ENCODE results near the gene WDFY3. TPM values are rescaled to one million over a fixed set of nuclear protein-coding genes. Genes with fewer than 3 reads are reported as not detected.
"Not testable (repeated sequence)": the region's sequence is repeated elsewhere in the genome, so short reads cannot be mapped to it uniquely, and the experiment has no call there.

WDFY3 gene
- total RNA-seq, 1 experiment from 2014 or later = 23.0 TPM

DNA sequence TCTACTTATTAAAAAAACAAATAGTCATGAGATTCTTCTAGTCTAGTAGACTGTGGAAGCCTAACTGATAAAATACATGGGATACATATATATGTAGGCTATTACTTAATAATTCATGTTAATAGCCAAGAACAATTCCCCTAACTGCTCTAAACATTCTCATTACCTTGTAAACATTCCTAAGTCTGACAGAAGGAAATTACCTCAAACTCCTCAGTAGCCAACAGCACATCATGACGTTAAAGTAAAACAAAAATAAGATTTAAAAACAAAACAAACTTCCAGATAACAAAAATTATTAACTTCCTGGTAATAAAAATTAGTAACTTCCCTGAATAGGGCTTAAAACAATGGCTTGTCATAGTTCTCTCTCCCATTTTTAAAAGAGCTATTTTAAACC is 109.2 kb downstream of the WDFY3 start:
- DNase-seq (ENCODE audit: low spot score) = no peak

DNA sequence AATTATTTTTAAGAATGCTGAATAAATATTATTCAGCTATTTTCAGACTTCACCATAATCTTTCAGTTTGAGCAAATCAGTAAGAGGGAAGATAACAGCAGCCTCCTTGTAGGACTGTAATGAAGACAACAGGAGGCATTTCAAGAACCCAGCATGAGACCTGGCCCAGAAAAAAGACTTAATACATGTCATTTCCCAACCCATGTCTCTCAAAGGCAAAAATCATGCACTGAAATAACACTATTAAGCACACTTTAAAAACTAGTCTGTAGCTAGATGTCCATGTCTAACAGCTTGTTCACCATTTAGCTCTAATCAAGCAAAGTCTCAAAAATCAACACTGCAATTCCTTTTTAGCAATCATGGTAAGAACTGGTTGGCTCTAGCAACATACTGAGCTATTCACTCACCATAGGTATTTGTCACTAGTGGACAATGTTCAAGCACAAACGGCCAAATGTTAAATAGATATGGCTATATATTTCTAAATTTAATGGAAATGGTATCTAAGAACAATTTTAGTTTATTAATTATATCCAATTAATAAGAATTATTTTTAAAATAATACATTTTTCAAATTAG is 109.9 kb downstream of the WDFY3 start:
- DNase-seq (ENCODE audit: low spot score) = no peak

DNA sequence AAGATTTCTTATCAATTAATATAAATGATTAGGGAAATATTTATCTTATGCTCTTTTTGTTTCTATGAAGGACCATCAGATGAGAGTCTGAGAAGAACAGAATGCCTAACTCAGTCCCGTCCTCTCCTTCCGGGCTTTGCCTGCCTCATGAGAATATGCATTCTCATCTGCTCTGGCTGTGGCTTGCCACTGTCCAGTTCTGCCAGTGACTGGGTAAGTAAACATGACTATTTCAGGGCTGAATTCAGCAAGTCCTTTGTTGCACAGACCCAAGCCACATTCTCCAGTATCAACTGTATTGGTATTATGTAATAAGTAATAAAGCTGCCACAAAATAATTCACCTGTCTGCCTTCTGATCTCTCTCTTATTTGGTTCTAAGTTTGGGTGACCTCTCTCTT is 110.7 kb downstream of the WDFY3 start:
- DNase-seq (ENCODE audit: low spot score) = no peak

DNA sequence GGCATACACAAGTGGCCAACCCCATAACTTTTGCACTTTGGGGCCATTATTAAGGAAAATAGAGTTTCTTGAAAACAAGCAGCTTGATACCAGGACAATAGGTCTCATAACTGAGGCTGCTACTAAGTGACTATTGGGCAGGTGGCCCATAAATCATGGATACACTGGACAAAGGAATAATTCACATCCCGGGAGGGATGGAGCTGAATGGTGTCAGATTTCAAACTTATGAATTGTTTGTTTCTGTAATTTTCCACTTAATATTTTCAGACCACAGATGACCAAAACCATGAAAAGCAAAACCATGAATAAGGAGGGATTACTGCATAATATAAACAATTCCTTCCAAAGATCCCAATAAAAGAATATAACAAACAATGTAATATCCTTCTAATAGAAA is 114.4 kb downstream of the WDFY3 start:
- DNase-seq (ENCODE audit: low spot score) = peak; percentile 2

DNA sequence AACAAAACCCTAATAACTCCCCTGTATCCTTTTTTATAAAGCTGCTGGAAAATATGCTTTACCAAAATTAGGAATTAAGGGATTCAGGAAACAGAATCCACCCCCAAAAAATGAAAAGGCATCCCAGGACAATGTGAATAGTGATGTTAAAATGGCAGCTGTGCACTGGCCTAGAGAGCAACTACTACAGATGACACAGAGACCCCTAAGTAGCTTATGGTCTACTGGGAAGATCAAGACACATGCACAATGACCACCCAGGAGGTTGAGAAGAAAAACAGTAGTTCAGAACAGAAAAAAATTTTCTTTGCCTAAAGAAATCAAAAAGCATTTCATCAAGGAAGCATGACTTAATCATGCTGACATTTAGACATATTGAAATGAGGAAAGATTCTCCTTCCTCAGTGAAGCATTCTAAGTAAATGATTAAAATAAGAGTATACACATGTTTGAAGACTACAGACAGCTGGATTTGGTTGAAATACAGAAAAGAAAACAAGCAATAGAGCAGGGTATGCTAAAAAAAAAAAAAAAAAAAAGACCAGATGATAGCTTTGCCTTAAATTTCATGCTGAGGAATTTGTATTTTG is 117.3 kb downstream of the WDFY3 start:
- no peak for DNase-seq (ENCODE audit: low spot score)

DNA sequence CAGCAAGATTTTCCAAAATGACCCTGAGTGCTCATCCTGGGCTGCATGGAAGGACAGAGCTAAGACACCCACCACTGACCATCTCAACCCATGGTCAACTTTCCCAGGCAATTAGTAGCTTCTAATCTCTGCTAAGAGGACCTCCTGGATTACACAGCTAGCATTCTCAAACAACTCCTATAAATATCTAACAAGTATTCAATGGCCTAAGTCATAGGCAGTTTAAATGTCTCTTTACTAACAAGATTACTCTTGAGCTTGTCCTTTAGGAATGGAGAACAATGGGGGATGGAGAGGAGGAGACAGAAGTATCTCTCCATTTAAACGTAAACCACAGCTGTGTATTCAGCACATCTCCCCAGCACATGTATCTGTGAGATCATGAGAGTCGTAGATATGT is 118.1 kb downstream of the WDFY3 start:
- no peak for DNase-seq (ENCODE audit: low spot score)

DNA sequence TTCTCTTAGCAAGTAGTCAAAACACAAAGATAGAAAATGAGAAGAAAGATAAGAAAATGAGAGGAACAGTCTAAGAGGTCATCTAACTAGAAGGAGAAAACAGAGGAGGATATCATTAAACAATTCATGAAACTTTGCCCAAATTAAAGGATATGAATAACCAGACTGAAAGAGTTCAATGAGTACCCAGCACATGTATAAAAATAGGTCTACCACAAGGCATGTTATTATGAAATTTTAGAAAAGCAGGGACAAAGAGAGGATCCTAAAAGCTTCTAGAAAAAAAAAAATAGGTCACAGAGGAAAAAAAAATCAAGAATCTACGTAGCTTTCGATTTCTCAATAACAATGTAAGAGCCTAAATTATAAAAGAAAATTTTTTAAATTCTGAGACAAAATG is 118.5 kb downstream of the WDFY3 start:
- DNase-seq (ENCODE audit: low spot score) = no peak

DNA sequence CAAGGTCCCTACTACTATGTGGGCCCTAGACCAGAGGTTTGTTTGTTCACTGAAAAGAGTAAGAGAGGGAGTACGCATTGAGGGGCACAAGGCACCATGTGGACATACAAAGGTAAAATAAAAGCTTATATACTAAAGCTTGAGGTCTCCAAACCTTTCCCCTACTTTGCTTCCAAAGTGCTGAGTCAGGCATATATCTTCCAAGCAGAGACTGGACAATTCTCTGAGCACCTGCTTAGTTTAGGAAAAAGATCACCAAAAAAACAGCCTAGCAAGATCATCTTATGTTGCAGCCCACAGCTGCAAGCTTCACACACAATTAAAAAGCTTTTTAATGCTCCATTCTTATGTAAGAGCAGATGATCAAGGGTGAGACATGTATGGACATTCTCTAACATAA is 119.5 kb downstream of the WDFY3 start:
- no peak for DNase-seq (ENCODE audit: low spot score)

DNA sequence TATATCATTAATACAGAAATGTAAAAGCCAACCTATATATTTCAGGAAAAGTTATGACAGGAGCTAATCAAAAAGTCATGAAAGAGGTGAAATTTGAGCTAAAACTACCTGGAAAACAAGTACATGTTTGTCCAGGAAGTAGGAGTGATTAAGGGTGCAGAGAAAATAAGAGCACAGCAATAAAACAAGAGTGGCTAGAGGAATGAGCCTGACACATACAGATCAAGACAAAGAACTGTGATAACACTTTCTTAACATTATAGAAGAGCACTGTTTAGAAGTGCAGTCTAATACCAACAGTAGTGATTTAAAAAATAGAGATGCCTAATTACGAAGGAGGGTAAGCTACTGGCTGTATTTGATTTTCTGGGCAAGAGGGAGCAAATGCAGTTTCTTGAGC is 125.1 kb downstream of the WDFY3 start:
- DNase-seq (ENCODE audit: low spot score) = peak; percentile 4

DNA sequence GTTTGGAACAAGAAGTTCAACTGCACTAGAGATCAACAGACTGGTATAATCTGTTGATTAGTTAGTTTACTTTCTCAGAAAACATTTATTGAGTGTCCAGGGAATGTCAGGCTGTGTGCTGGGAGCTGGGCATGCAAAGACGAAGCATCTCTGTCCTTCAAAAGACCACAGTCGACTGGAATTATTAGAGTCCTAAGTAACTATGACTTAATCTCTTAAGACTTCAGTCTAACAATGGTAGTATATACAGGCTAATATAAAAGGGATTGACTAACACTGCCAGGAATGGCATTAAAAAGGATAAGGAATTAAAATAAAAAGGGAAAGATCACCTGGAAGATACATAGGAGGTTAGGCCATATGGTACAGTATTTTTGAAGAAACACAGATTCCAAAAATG is 128.7 kb downstream of the WDFY3 start:
- no peak for DNase-seq (ENCODE audit: low spot score)

DNA sequence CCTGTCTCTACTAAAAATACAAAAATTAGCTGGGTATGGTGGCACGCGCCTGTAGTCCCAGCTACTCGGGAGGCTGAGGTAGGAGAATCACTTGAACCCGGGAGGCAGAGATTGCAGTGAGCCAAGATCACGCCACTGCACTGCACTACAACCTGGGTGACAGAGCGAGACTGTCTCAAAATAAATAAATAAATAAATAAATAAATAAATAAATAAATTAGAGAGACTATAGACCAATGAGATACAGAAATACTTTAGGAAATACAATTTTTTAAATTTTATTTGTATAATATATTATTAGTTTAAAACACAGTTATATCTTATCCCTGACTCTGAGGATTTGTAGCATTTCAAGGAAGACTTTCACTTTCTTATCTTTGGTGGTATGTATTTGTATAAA is 136.9 kb downstream of the WDFY3 start:
- not testable (repeated sequence) for DNase-seq (ENCODE audit: low spot score)

DNA sequence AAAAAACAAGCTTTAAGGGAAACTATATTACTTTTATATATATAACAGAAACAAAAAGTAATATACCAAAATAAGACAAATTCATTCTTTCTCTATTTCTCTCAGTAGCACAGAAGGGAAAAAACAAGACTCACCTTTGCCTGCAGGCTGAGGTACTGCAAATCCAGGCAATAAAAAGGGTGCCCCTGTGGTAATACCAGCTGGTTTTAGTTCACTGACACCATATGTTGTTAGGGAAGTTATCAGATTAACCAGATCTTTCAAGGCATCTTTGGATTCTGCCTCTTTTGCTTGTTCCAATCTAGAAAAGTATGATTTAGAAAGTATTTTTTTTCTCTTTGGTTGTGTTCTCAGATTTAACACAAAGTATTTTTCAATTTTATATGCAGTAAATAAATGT is 139.8 kb downstream of the WDFY3 start:
- DNase-seq (ENCODE audit: low spot score) = no peak

DNA sequence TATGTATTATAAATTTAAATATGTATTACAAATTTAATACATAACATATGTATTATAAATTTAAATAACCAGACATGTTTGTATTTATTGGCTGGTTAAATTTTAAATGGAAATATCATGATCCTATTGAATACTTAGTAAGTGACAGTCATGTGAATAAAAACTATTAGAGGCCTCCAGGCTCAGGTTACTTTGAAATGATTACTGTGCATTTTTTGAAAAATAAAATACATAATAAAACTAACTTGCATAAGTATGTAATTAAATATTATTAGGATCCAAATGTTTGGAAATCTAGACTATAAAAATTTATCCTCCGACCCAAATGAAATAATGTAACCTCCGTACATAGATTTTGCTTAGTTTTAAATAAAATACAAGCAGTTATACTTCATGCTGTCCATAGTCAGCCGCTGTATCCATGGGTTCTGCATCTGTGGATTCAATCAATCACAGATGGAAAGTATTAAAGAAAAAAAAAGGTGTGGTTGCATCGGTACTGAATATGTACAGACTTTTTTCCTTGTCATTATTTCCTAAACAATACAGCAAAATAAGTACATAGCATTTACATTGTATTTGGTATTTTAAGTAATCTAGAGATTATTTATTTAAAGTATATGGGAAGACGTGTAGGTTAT is 140.7 kb downstream of the WDFY3 start:
- DNase-seq (ENCODE audit: low spot score) = no peak

DNA sequence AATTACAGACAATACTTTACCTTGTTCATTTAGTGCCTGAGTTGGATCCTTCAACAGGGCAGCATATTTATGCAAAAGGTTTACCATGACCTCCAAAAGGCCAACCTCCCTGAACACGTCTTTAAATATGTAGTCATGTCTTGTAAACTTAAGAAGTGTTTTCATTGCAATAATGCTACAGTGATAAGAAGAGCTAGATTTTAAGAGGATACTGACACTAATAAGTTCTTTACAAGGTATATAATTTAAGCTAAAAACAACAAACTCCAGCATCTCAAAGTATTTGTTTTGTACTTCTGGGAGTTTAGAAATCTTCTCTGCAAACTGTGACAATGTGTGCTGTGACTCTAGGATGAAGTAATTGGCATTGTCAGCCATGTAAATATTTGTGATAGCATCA is 145.4 kb downstream of the WDFY3 start:
- DNase-seq (ENCODE audit: low spot score) = no peak

DNA sequence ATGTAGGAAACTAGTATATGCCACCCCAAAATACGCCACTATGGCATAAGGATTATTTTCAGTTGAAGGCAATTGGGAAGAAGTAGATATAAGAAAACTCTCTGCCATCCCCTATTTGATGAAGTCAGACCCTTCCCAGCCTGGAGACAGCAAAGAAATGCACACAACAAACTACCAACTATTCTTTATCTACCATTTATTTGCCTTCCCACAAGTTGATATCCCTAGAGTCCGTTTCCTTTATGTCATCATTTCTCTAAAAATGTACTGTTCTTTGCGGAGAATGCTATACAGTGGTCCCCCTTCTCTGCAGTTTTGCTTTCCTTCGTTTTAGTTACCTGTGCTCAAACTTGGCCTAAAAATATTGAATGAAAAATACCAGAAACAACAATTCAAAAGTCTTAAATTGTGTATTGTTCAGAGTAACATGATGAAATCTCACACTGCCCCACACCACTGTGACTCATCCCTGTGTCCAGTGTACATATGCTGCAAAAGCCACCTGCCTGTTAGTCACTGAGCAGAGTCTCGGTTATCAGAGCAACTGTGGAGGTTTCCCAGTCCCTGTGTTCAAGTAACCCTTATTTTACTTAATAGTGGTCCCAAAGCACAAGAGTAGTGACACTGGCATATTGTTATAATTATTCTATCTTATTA is 152.3 kb downstream of the WDFY3 start:
- peak; percentile 14 for DNase-seq (ENCODE audit: low spot score)

DNA sequence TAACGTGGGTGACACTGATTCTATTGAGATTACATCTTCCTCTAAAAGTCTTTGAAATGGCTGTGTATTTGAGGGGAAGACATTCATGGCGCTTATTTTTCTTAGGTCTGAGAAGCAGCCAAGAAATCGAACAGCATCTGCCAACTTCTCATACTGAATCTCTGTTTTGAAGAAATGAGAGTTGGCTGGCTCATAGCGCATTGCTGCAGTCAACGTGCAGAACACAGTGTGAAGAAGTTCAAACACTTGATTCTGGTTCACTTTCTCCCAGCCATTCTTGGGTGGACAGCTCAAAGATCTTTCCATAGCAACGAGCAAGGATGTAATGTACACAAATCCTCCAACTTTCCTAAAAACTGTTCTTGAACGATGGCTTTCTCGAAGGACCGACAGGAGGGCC is 156.5 kb downstream of the WDFY3 start:
- no peak for DNase-seq (ENCODE audit: low spot score)

DNA sequence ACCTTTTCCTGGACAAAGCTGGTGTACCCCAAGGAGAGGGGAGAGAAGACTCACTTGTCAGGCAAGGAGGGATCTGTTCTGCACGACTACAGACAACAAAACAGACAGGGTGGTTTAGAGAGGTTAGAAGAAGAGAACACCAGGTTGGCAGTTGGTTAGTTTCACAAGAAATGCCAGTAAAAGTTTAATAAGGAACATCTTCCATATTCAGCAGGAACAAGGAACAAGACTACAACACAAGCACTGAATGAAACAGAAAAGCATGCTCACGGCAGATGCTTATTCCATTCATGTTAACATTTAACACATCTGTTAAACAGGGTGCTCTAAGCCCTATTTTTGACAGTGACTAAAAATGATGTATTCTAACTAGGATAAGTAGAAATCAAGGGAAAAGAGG is 158.2 kb downstream of the WDFY3 start:
- DNase-seq (ENCODE audit: low spot score) = no peak

DNA sequence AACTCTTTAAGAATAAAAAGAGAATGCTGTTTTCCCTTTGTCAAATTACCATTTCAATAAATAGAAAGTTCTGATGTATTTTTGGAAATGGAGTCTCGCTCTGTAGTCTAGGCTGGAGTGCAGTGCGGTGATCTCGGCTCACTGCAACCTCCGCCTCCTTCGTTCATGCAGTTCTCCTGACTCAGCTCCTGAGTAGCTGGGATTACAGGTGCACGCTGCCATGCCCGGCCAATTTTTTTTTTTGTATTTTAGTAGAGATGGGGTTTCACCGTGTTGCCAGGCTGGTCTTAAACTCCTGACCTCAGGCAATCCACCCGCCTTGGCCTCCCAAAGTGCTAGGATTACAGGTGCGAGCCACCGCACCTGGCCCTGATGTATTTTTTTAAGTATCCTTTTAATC is 159.9 kb downstream of the WDFY3 start:
- not testable (repeated sequence) for DNase-seq (ENCODE audit: low spot score)

DNA sequence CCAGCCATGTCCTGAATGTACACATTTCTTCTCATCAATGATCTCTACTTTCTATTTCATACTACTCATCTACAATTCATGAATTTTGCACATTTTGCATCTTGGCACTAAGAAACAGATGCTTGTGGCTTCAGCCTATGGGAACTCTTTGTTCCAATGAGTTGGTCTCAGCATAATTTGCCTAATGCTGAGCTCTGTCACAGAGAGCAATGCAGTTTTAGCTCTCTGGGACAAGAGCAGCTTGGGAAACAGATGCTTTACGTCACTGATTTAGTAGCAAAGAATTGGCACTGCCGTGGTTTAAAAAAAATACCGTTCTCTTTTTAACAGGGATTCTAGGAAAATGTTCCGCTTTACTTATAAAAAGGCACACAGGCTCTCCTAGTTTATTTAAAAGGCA is 162.4 kb downstream of the WDFY3 start:
- DNase-seq (ENCODE audit: low spot score) = no peak

DNA sequence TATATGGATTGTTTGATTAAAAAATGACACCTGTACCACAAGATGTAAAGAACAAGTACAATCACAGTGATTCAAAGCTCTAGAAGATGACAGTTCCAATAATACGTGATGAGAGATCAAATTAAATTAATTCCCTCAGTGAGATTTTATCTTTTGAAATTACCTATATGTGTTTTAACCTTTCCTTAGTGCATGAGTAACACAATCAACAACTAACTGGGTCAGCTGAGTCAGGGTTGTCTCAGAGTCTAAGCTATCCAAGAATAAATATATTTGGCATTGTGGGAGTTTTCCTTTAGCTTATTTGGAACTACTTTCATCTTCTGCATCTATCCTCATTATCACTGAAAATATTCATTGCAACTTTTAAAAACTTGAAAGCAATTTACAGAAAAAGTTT is 162.8 kb downstream of the WDFY3 start:
- no peak for DNase-seq (ENCODE audit: low spot score)

DNA sequence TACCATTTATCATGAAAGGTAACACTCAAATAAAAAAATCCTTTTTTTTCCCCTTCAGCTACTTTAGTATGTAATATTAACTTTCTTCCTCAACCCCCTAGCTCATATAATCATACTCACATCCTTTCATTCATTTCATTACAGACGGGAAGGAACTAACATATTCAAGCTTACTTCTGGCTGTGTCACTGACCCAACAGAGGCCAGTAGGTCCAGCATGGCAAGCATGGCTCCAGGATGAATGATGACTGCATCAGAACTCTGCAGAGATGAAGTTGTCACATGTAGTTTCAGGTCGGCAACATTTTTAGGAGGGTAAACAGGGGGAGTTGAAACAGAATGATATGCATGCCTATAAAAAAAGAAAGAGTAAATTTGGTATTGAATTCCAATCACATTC is 163.4 kb downstream of the WDFY3 start:
- no peak for DNase-seq (ENCODE audit: low spot score)

DNA sequence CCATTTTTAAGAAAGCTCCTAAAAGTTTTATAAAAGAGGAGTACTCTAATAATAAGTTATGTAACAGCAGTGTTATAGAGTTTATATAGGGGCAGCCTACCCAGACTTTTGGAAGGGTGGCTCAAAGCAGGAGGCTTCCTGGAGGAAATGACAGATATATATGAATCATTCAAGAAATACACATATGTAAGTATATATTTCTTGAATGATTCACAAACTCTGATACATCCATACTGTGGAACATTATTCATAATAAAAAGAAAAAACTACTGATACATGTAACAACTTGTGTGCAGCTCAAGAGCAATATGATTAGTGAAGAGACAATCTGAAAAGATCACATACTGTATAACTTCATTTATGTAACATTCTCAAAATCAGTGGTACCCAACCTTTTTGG is 166.2 kb downstream of the WDFY3 start:
- no peak for DNase-seq (ENCODE audit: low spot score)

DNA sequence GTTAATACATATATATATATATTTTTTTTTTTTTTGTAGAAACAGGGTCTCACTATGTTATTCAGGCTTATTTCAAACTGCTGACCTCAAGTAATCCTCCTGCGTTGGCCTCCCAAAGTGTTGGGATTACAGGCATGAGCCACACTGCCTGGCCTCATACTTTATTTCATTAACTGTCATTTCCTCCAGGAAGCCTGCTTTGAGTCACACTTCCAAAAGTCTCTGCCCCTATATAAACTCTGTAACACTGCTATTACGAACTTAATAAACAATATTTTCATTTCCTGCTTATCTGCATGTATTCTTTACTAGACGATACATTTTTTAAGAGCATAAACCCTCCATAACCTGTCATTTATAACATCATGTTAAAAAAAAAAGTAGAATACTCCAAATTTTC is 167.2 kb downstream of the WDFY3 start:
- no peak for DNase-seq (ENCODE audit: low spot score)
